NCI-H345 treated with DMSO at 0.1 percent for 48 hours (cell line): ENCODE results near the gene COMMD3.

Experiments
- DNase-seq: peaks from one replicate; lab custom pipeline; 2025; ENCODE audit not compliant: unreplicated experiment; lab: John Stamatoyannopoulos, UW

COMMD3 gene

GRCh38 chr10:22365644-22366434 is 49.7 kb downstream of the COMMD3 start:
- no peak for DNase-seq

- no peak for DNase-seq
These were observed 50.2 kb downstream of the COMMD3 start for GRCh38 chr10:22366435-22366703.

GRCh38 chr10:22366771-22367170 is 50.6 kb downstream of the COMMD3 start:
- DNase-seq, result no peak

- DNase-seq, result no peak
These were observed 51.3 kb downstream of the COMMD3 start for GRCh38 chr10:22367471-22367870.

GRCh38 chr10:22368402-22368801 is 52.2 kb downstream of the COMMD3 start:
- no peak for DNase-seq

GRCh38 chr10:22368981-22369380 is 52.8 kb downstream of the COMMD3 start:
- DNase-seq, result no peak

GRCh38 chr10:22369434-22370072 is 53.4 kb downstream of the COMMD3 start:
- no peak for DNase-seq
